ENCODE measurements around the gene TGM4.
"Not testable (repeated sequence)": the region's sequence is repeated elsewhere in the genome, so short reads cannot be mapped to it uniquely, and the experiment has no call there.

DNA sequence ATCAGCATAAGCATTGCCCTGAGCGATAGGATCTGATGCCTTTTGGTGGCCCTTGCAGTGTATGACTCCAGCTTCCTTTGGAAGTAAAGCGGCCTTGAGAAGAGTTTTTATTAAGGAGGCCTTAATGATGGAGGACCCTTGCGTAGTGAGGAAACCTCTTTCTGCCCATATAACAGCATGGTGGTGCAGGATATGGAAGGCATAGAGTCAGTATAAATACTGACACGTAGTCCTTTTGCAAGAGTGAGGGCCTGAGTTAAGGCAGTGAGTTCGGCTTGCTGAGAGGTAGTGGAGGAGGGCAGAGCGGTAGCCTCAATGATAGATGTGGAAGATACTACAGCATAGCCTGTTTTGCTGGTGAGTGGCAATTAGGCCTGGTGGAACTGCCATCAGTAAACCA is 17.7 kb upstream of the TGM4 start:
- not testable (repeated sequence) for TF ChIP-seq CTCF, POLR2A (IDR thresholded peaks at IDR 0.05)

Measured in lower leg skin (tissue), 3 donors.